ENCODE measurements around the gene BRI3.

The BRI3 gene

GRCh38 chr7:98287486-98287959 lies 6.0 kb downstream of the BRI3 start:
- TF ChIP-seq CTCF (IDR thresholded peaks at IDR 0.05; ENCODE audit: low read depth, low read length) = no peak

GRCh38 chr7:98288064-98288823 lies 6.8 kb downstream of the BRI3 start:
- no peak for TF ChIP-seq CTCF (IDR thresholded peaks at IDR 0.05; ENCODE audit: low read depth, low read length)
- H3K4me3 ChIP-seq (ENCODE audit: low read depth, low read length) = no peak overlapping the region

More at GRCh38 chr7:98287486-98287959, 6.0 kb downstream of the BRI3 start:
- H3K4me3 ChIP-seq (ENCODE audit: low read depth, low read length) = no peak overlapping the region

- TF ChIP-seq CTCF (IDR thresholded peaks at IDR 0.05; ENCODE audit: low read depth, low read length) = no peak
- H3K4me3 ChIP-seq (ENCODE audit: low read depth, low read length) = no peak overlapping the region
Observed at GRCh38 chr7:98289333-98289875, 7.9 kb downstream of the BRI3 start.

- no peak for TF ChIP-seq CTCF (IDR thresholded peaks at IDR 0.05; ENCODE audit: low read depth, low read length)
Observed at GRCh38 chr7:98291717-98292116, 10.2 kb downstream of the BRI3 start.

GRCh38 chr7:98293265-98293664 lies 11.8 kb downstream of the BRI3 start:
- no peak for TF ChIP-seq CTCF (IDR thresholded peaks at IDR 0.05; ENCODE audit: low read depth, low read length)
- no peak overlapping the region for H3K4me3 ChIP-seq (ENCODE audit: low read depth, low read length)

More at GRCh38 chr7:98291717-98292116, 10.2 kb downstream of the BRI3 start:
- H3K4me3 ChIP-seq (ENCODE audit: low read depth, low read length) = no peak overlapping the region

GRCh38 chr7:98293746-98294145 lies 12.3 kb downstream of the BRI3 start:
- TF ChIP-seq CTCF (IDR thresholded peaks at IDR 0.05; ENCODE audit: low read depth, low read length) = no peak
- no peak overlapping the region for H3K4me3 ChIP-seq (ENCODE audit: low read depth, low read length)

GRCh38 chr7:98294326-98294725 lies 12.8 kb downstream of the BRI3 start:
- TF ChIP-seq CTCF (IDR thresholded peaks at IDR 0.05; ENCODE audit: low read depth, low read length) = no peak
- no peak overlapping the region for H3K4me3 ChIP-seq (ENCODE audit: low read depth, low read length)
